ENCODE data around the gene PLXNB3. TPM values are rescaled to one million over a fixed set of nuclear protein-coding genes. Genes with fewer than 3 reads are reported as not detected.
A peak's percentile ranks its signal among the peaks of the same experiment; 100 is the strongest.

PLXNB3 gene
- total and polyA plus RNA-seq, 2 of the 13 experiments (the other 11 are each of a cell fraction or from before 2014, with no cell fraction given): 3.0 to 6.9 TPM

DNA sequence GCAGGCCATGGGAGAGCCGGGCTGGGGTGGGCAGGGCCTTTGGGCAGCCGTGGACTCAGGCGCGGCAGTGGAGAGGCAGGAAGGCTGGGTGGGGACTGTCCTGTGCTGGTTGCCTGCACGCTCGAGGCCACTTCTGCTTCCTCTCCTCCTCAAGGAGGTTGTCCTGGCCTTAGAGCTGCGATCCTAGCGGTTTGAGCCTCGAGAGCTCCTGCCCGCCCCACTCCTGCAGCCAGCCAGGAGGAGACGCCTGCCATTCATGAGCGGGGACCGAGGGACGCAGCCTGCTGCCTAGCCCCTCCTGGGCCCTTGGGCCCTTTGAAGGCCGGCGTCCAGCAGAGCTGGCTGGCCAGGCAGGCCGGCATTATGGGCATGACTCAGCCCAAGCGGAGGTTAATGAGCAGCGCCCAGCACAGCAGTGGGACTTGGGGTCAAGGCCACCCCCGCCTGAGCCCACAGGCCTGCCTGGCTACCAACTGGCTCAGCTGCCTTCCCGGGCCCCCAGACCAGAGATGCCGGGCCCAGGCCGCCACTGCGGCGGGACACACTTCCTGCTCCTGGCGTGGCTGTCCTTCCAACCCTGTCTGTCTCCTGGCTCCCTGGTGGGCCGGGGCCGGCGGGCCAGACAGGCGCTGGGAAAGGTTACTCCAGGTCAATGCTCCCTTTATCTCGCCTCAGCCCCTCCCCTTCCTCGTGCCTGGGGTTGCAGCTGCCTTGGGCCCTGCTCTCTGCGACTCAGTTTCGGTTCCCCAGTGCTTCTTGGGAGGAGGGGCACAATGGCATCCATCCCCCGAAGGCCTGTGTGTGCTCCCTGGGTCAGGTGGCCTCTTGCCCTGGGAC is 37.5 kb upstream of the PLXNB3 start (continued):
- TF ChIP-seq RBFOX2 (IDR thresholded peaks at IDR 0.05; ENCODE audit: low read depth, low read length): peak; percentile 83
- TF ChIP-seq ZBTB21 (CRISPR knock-in tag; IDR thresholded peaks at IDR 0.05): no peak
- TF ChIP-seq, protein P1, sequence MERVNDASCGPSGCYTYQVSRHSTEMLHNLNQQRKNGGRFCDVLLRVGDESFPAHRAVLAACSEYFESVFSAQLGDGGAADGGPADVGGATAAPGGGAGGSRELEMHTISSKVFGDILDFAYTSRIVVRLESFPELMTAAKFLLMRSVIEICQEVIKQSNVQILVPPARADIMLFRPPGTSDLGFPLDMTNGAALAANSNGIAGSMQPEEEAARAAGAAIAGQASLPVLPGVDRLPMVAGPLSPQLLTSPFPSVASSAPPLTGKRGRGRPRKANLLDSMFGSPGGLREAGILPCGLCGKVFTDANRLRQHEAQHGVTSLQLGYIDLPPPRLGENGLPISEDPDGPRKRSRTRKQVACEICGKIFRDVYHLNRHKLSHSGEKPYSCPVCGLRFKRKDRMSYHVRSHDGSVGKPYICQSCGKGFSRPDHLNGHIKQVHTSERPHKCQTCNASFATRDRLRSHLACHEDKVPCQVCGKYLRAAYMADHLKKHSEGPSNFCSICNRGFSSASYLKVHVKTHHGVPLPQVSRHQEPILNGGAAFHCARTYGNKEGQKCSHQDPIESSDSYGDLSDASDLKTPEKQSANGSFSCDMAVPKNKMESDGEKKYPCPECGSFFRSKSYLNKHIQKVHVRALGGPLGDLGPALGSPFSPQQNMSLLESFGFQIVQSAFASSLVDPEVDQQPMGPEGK (CRISPR knock-in tag; IDR thresholded peaks at IDR 0.05): peak; percentile 74; the same call in 1 of the 2 replicates
- no peak for TF ChIP-seq DNMT1 (CRISPR knock-in tag; IDR thresholded peaks at IDR 0.05)
- TF ChIP-seq ZNF792 (CRISPR knock-in tag; IDR thresholded peaks at IDR 0.05): no peak; the same call in 1 of the 2 replicates
- TF ChIP-seq, protein P2, sequence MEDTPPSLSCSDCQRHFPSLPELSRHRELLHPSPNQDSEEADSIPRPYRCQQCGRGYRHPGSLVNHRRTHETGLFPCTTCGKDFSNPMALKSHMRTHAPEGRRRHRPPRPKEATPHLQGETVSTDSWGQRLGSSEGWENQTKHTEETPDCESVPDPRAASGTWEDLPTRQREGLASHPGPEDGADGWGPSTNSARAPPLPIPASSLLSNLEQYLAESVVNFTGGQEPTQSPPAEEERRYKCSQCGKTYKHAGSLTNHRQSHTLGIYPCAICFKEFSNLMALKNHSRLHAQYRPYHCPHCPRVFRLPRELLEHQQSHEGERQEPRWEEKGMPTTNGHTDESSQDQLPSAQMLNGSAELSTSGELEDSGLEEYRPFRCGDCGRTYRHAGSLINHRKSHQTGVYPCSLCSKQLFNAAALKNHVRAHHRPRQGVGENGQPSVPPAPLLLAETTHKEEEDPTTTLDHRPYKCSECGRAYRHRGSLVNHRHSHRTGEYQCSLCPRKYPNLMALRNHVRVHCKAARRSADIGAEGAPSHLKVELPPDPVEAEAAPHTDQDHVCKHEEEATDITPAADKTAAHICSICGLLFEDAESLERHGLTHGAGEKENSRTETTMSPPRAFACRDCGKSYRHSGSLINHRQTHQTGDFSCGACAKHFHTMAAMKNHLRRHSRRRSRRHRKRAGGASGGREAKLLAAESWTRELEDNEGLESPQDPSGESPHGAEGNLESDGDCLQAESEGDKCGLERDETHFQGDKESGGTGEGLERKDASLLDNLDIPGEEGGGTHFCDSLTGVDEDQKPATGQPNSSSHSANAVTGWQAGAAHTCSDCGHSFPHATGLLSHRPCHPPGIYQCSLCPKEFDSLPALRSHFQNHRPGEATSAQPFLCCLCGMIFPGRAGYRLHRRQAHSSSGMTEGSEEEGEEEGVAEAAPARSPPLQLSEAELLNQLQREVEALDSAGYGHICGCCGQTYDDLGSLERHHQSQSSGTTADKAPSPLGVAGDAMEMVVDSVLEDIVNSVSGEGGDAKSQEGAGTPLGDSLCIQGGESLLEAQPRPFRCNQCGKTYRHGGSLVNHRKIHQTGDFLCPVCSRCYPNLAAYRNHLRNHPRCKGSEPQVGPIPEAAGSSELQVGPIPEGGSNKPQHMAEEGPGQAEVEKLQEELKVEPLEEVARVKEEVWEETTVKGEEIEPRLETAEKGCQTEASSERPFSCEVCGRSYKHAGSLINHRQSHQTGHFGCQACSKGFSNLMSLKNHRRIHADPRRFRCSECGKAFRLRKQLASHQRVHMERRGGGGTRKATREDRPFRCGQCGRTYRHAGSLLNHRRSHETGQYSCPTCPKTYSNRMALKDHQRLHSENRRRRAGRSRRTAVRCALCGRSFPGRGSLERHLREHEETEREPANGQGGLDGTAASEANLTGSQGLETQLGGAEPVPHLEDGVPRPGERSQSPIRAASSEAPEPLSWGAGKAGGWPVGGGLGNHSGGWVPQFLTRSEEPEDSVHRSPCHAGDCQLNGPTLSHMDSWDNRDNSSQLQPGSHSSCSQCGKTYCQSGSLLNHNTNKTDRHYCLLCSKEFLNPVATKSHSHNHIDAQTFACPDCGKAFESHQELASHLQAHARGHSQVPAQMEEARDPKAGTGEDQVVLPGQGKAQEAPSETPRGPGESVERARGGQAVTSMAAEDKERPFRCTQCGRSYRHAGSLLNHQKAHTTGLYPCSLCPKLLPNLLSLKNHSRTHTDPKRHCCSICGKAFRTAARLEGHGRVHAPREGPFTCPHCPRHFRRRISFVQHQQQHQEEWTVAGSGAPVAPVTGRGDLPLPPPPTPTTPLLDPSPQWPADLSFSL (CRISPR knock-in tag; IDR thresholded peaks at IDR 0.05): no peak
- TF ChIP-seq, protein P3, sequence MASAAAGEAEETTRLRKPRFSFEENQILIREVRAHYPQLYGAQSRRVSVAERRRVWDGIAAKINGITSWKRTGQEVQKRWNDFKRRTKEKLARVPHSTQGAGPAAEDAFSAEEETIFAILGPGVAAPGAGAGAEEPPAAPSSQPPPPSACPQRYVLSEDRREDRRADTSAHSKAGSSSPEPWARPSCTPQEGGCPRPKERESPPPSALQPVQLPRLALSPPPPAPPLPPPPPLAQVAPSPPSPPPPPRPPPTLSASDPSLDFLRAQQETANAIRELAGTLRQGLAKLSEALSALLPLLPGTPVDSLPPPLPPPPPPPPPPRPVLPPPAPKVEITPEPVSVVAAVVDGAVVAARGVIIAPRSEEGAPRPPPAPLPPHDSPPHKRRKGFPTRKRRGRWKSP (CRISPR knock-in tag; IDR thresholded peaks at IDR 0.05): peak; percentile 34; the same call in 1 of the 2 replicates
- TF ChIP-seq, protein P4, sequence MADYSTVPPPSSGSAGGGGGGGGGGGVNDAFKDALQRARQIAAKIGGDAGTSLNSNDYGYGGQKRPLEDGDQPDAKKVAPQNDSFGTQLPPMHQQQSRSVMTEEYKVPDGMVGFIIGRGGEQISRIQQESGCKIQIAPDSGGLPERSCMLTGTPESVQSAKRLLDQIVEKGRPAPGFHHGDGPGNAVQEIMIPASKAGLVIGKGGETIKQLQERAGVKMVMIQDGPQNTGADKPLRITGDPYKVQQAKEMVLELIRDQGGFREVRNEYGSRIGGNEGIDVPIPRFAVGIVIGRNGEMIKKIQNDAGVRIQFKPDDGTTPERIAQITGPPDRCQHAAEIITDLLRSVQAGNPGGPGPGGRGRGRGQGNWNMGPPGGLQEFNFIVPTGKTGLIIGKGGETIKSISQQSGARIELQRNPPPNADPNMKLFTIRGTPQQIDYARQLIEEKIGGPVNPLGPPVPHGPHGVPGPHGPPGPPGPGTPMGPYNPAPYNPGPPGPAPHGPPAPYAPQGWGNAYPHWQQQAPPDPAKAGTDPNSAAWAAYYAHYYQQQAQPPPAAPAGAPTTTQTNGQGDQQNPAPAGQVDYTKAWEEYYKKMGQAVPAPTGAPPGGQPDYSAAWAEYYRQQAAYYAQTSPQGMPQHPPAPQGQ (CRISPR knock-in tag; IDR thresholded peaks at IDR 0.05; ENCODE audit: borderline replicate concordance): no peak
- no peak for TF ChIP-seq ZNF773 (CRISPR knock-in tag; IDR thresholded peaks at IDR 0.05; ENCODE audit: borderline replicate concordance)
- peak; percentile 78; the same call in 1 of the 2 replicates for TF ChIP-seq ZFY (CRISPR knock-in tag; IDR thresholded peaks at IDR 0.05)
- no peak for TF ChIP-seq LCORL (IDR thresholded peaks at IDR 0.05)
- peak; percentile 85; the same call in 1 of the 2 replicates for TF ChIP-seq LCORL (CRISPR knock-in tag; IDR thresholded peaks at IDR 0.05)
- no peak for TF ChIP-seq ZNF780A (CRISPR knock-in tag; IDR thresholded peaks at IDR 0.05)
- no peak for TF ChIP-seq XBP1 (CRISPR knock-in tag; IDR thresholded peaks at IDR 0.05)
- TF ChIP-seq, protein P5, sequence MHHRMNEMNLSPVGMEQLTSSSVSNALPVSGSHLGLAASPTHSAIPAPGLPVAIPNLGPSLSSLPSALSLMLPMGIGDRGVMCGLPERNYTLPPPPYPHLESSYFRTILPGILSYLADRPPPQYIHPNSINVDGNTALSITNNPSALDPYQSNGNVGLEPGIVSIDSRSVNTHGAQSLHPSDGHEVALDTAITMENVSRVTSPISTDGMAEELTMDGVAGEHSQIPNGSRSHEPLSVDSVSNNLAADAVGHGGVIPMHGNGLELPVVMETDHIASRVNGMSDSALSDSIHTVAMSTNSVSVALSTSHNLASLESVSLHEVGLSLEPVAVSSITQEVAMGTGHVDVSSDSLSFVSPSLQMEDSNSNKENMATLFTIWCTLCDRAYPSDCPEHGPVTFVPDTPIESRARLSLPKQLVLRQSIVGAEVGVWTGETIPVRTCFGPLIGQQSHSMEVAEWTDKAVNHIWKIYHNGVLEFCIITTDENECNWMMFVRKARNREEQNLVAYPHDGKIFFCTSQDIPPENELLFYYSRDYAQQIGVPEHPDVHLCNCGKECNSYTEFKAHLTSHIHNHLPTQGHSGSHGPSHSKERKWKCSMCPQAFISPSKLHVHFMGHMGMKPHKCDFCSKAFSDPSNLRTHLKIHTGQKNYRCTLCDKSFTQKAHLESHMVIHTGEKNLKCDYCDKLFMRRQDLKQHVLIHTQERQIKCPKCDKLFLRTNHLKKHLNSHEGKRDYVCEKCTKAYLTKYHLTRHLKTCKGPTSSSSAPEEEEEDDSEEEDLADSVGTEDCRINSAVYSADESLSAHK (CRISPR knock-in tag; IDR thresholded peaks at IDR 0.05; ENCODE audit: borderline replicate concordance): no peak

All from HepG2 (cell line).